ENCODE data around the gene PFDN4. TPM values are rescaled to one million over a fixed set of nuclear protein-coding genes. Genes with fewer than 3 reads are reported as not detected.
A peak's percentile ranks its signal among the peaks of the same experiment; 100 is the strongest.
"Not testable (repeated sequence)": the region's sequence is repeated elsewhere in the genome, so short reads cannot be mapped to it uniquely, and the experiment has no call there.

Gene PFDN4
- total RNA-seq, 1 experiment from 2014 or later: 341 TPM

DNA sequence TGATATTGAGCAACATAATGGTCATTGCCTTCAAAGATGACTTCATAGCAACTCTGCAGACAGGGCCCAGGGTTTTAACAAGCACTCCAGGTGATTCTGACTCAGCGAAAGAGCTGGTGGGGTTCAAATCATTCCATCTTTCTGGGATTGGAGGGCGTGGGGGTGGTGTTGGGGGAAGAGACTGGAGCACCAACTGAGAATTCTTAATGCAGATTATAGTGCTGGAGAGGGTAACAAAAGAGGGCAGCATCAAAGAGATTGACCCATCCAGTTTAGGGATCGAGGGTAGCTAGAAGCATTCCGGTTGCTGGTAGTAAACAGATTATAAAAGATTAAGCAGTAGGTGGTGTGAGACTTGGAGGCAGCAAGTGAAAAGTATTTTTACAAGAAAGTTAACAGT is 15.9 kb downstream of the PFDN4 start:
- no peak for DNase-seq (ENCODE audit: low spot score)

DNA sequence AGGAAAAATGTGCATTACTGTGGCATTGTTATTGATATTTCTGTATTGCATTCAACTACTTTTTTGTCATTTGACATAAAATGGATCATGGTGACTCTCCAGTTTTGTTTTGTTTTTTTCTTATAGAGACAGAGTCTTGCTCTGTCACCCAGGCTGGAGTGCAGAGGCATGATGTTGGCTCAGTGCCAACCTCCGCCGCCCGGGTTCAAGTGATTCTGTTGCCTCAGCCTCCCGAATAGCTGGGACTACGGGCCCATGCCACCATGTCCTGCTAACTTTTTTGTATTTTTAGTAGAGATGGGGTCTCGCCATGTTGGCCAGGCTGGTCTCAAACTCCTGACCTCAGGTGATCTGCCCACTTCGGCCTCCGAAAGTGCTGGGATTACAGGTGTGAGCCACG is 16.8 kb downstream of the PFDN4 start:
- not testable (repeated sequence) for DNase-seq (ENCODE audit: low spot score)

DNA sequence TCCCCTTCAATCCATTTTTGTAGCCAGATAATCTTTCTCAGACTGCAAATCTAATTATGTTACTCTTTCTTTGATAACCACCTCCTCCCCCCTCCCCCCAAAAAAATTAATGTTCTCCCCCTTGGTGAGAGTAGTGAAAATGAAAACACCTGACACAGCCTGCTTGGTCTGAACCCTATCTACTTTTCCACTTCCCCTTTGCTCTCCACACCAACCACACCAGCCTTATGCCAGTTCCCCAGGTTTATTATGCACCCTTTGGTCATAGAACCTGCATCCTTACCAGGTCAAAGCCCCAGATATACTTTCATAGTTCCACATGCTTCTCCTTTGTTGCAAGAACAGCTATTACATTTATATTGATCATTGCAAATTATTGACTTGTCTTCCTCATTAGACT is 19.4 kb downstream of the PFDN4 start:
- no peak for DNase-seq (ENCODE audit: low spot score)

DNA sequence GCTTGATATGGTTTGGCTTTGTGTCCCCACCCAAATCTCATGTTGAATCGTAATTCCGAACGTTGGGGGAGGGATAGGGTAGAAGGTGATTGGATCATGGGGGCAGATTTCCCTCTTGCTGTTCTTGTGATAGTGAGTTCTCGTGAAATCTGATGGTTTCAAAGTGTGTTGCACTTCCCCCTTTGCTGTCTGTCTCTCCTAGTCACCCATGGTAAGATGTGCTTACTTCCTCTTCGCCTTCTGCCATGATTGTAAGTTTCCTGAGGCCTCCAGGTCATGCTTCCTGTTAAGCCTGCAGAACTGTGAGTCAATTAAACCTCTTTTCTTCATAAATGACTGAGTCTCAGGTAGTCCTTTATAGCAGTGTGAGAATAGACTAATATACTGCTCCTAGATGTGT is 19.9 kb downstream of the PFDN4 start:
- no peak for DNase-seq (ENCODE audit: low spot score)

DNA sequence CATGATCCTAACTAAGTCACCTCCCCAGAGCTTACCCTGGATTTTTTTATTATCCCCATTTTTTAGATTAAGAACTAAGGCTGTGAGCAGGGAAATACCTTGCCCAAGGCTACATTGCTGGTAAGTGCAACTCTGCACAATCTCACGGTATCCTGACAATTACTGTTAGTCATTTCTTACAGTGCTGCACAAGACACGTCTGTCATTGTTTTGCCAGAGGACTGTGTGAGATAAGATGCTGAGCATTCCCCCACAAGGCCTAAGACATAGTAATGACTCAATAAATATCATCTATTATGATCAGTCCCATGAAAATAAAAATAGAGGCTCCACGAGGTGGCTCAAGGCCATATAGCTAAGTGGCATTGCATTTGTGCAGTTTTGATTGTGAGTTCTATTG is 21.0 kb downstream of the PFDN4 start:
- peak; percentile 12 for DNase-seq (ENCODE audit: low spot score)

DNA sequence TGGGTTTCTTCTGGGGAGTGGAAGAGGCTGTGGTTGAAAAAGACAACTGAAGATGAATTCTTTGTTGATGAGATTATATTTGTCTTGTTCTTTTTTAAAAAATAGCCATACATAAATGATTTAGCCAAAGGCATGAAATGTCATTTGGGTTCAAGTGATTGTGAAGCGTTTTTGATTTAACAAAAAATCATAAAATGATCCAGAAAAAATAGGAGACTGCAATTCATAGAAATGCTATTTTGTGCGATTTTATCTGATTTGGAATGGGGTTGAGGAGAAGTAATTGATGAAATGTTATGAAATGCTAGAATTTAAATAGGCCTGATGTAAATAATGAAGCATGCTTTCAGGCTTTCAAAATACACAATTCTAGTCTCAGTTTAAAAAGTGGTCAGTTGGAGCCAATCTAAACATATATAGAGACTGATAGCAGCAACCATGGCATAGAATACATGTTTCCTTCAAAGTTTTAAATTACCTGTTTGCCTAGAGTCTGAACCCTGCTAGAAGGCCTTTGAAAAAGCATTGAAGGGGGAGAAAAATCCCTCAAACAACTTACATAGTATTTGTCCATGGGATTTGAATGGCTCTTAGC is 21.8 kb downstream of the PFDN4 start:
- no peak for DNase-seq (ENCODE audit: low spot score)

DNA sequence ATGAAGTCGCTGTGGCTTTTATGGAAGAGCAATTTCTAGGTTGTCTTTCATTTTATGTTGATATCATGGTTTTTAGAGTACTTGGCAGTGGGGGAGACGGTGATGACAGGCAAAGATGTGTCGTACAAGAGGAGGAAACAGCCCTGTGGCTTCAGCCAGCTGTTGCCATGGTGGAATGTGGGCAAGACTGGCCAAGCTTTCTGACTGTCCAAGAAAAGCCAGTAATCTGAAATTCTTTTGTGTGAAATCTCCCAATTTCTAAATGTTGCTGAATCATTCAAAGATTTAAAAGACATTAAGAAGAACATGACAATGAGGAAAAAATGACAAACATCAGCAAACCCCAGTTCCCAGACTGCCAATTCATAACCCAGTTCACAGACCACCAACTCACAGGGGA is 23.1 kb downstream of the PFDN4 start:
- no peak for DNase-seq (ENCODE audit: low spot score)

DNA sequence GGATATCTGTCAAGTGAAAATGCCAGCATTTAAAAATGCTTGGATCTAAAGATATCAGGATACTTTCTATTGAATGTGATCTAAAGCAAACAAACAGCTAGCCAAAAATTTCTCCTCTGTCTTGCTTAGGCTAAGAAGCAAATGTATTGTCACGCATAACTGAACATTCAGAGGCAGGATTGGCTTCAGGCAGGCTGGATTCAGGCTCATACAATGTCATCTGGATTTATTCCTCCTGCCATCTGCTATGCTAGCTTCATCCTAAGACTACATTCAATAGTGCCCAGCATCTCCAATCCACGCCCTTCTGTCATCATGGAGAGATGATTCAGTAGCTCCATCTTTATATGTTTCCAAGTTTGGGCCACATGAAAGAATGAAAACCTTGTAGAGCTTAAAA is 27.1 kb downstream of the PFDN4 start:
- DNase-seq (ENCODE audit: low spot score): no peak

DNA sequence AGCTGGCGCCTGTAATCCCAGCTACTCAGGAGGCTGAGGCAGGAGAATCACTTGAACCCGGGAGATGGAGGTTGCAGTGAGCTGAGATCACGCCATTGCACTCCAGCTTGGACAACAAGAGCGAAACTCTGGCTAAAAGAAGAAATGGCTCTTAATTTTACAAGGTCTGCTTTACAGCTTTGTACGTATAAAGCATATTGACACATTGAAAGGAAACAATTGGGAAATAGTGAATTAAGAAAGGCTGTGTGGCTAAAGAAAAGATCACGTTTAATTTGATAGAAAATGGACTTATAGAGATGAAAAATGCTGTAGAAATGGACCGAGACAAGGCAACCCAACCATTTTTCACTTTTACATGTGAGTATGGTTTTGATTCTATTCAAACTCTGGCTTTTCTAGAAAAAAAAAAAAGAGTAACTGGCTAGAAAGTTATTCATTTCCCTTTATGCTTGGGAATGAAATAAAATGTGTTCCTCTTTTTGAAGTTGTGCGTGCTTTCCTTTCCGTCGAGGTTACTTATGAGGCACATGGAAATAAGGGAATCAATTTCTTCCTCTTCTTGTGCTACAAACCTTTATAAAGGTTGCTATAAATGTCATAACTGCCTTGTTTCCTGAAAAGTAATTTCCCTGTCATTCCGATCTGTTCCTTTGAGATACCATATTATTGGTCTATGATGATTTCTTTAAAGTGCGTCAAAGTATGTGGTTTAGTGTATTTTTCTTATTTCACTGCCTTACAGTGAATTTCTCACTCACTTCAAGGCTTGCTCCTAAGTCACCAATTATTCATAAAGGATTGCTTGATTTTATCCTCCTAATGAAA is 29.4 kb downstream of the PFDN4 start:
- no peak for DNase-seq (ENCODE audit: low spot score)

DNA sequence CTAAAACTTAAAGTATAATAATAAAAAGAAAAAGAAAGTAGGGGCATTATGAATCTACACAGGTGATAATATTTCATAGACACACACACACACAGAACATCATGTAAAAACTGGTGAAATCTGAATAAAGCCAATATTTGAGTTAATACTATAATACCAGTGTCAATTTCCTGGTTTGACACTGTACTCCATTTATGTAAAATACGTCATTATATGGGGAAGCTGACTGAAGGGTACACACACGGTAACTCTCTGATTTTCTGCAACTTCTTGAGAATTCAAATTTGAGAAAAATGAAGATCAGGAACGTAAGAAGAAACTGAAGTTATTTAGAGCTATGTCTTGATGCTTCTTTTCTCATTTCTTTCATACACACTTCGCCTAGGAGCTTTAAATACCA is 36.2 kb downstream of the PFDN4 start:
- no peak for DNase-seq (ENCODE audit: low spot score)

DNA sequence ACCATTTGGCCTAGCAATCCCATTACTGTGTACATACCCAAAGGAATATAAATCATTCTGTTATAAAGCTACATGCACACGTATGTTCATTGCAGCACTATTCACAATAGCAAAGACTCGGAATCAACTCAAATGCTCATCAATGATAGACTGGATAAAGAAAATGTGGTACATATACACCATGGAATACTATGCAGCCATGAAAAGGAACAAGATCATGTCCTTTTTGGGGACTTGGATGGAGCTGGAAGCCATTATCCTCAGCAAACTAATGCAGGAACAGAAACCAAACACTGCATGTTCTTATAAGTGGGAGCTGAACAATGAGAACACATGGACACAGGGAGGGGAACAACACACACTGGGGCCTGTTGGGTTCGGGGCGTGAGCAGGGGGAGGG is 40.8 kb downstream of the PFDN4 start:
- DNase-seq (ENCODE audit: low spot score): not testable (repeated sequence)

DNA sequence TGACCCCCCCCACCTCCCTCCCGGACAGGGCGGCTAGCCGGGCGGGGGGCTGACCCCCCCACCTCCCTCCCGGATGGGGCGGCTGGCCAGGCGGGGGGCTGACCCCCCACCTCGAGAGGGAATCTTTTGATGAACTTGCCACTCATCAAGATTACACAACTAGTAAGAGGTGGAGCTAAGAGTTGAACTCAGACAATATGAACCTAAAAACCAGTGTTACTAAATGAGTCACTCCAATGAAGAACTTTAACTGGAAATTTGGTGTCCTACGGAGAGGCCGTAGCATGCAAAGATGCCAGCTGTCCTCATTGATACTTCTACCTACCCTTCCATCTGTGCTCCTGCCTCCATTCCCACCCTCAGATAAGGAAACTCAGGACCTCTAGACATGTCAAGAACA is 42.8 kb downstream of the PFDN4 start:
- DNase-seq (ENCODE audit: low spot score): no peak

DNA sequence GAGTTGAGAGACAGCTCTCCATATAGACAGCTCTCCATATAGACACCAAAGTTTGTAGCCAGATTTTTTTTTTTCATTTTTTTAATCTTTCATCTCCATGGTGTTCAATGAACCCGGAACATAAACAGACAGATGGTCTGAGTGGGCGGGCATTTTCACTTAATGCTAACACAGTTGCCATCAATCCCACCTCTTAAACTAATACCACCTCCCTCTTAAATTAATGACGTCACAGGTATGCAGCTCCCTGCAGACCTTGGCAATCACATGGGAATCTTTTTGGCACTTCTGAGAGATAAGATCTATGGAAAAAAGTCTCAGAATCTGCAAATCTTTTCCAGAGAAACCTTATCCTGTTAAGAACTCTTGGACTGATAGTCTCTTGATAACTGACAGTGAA is 43.2 kb downstream of the PFDN4 start:
- DNase-seq (ENCODE audit: low spot score): no peak

DNA sequence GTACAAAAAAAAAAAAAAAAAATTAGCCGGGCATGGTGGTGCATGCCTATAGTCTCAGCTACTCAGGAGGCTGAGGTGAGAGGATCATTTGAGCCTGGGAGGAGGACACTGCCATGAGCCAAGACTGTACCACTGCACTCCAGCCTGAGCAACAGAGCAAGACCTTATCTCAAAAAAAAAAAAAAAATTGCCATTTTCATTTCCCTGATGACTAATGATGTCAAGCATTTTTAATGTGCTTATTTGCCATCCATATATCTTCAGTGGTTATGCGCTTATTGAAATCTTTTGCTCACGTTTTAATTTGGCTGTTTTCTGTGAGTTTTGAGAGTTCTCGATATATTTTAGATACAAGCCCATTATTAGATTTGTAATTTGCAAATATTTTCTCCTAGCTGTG is 46.7 kb downstream of the PFDN4 start:
- DNase-seq (ENCODE audit: low spot score): no peak

DNA sequence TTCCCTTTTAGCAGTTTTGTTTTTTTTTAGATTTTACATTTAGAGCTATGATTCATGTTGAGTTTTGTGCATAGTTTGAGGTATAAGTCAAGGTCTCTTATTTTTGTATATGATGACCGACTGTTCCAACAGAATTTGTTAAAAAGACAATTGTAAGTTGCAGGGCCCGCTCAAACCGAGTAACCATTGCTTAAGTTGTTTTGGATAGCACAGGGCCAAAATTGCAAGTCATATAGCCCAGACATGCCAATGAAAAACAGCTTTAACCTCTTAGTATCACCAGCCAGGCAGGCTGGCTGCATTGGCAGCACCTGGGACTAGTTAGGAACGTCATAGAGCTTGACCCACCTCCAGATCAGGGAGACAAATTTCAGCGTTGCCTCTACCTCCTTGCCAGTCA is 47.3 kb downstream of the PFDN4 start:
- no peak for DNase-seq (ENCODE audit: low spot score)

DNA sequence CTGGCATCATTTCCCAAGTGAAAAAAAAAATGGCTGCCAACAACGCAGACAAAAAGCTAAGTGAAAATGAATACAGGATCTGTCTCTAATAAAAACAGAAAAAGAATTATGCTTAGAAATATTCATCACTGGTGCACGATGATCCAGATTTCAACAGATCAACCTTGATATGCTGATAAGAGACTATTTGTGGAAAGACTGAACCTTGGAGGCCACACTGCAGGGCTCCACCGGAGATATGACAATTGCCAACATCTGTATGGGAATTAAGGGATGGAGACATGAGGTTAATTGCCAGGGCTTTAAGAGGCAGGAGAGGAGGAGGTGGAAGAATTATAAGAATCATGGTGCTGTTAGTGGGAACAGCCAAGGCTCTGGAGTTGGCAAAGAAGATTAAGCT is 48.3 kb downstream of the PFDN4 start:
- DNase-seq (ENCODE audit: low spot score): no peak

DNA sequence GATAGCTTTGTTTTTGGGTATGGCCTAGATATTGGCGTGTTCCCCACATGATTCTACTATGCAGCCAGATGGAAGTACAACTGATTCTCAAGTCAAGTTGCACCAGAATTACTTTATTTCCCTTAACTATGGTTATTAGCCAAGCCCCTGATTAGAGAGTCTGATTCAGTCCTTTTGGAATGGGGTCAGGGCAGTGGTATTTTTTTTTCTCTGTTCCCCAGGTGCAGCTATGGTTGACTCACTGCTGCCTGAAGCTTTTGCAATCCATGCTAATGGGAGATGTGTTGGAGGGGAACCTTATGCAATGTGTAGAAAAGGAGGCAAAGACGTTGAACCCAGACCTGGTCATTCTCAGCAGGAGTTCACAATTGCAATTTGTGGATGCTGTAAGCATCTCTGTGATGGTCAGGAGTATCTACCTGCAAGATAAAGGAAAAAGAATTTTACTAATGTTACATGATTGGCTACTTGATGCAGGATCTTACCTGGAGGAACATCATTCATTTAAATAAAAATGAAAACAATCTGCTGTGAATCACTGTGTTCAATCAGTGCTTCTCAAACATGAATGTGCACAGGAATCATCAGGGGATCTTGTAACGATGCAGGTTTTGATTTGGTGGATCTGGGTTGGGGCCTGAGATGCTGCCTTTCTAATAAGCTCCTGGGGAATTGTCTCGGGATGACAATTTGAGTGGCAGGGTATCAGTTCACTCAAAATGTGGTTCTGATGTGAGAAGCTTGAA is 49.4 kb downstream of the PFDN4 start:
- peak; percentile 72 for DNase-seq (ENCODE audit: low spot score)

DNA sequence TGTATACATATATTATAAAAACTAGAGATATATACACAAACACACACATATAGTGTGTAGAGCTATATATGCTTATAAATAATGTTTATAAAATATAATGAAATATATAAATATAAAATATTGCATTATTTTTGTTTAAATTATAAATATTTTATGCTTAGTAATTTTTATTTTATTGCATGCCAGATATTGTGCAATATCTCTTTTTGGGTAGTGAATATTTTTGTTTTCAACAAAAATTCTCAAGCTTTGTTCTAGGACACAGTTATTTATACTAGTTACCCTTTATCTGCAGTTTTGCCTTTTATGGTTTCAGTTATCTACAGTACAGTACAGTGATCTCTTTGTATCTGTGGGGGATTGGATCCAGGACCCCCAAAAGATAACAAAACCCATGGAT is 52.2 kb downstream of the PFDN4 start:
- DNase-seq (ENCODE audit: low spot score): no peak

DNA sequence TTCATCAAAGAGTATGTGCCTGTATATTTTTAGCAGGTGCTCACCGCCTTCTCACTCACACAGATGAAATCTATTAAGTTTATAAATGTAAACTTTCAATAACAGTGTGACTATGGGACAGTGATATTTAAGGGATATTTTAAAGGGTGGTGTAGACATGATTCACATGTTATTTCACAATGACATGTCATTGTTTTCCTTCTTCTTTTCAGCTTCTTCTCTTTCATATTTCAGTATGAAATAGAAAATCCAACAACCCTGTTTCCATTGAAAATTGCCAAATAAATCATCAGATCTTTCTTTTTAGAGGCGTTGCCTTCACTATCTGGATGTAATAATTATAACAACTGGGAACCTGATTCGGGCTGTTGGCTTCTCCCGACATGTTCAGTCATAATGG is 54.8 kb downstream of the PFDN4 start:
- no peak for DNase-seq (ENCODE audit: low spot score)

DNA sequence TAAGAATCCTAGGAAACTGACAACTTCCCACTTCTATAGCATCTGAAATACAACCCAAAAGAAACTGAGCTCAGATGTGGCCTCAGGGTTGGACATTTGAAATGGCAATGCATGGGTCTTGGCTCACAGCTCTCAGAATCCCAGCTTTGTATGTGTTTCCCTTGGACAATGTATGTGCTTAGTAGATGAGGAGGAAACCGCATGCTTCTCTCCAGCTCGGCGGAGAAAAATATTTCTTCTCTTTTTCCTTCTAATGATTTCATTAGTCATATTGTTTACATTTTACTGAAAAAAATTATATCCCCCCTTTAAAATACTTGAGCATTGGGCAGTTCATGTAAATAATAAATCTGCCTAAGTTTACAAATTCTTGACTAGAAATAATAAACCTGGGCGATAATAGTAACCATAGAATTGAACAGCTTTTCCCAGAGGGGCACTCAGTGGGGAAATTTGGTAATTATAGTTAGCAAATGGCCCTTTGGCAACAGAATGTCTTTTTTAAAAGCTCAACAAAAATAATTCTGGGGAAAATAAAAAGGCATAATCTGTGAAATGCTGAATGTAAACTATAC is 55.3 kb downstream of the PFDN4 start:
- no peak for DNase-seq (ENCODE audit: low spot score)

DNA sequence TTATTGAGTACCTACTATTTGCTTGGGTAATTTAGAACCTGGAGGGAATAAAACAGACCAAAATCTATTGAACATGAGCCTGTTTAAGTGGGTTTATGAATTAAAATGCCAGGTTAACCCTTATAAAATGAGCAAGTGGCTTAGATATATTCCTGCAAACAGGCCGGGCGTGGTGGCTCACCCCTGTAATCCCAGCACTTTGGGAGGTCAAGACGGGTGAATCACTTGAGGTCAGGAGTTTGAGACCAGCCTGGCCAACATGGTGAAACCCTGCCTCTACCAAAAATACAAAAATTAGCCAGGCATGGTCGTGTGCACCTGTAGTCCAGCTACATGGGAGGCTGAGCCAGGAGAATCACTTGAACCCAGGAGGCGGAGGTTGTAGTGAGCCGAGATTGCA is 57.9 kb downstream of the PFDN4 start:
- not testable (repeated sequence) for DNase-seq (ENCODE audit: low spot score)

DNA sequence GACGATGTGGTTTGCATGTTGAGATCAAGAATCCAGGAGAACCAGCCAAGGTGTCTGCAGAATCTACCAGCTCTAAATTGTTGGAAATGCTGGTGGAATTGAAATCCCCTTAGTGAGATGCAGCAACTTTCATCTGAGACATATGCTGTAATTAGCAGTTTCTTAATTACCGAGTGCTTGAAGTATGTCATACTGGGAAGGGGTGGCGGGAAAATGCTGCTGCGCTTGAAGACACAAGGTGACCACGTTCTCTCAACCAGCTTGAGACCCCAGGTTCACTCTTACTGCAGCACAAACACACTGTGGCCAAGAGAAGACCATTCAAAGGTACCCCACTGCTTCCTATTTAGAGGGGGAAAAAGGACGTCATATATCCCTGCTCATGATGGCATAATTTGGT is 59.0 kb downstream of the PFDN4 start:
- DNase-seq (ENCODE audit: low spot score): no peak

All from A172 (cell line).